A673 (cell line): ENCODE measurements around the gene KRTAP10-8. TPM values are rescaled to one million over a fixed set of nuclear protein-coding genes. Genes with fewer than 3 reads are reported as not detected.

Experiments used
- BruUV-seq: library from RNA; stranded (reverse); fragments of 400-500 nt; replicated peaks from 2 replicates; lab custom pipeline; 2021; lab: Mats Ljungman, UMichigan
- CTCF ChIA-PET: fragments of 300-600 bp; sonication (Branson Sonifier 250); formaldehyde crosslinking; loops from one replicate; lab custom pipeline; 2022; ENCODE audit warnings: antibody characterized with exemption; lab: Charles Lee
- POLR2A ChIA-PET: fragments of 300-600 bp; sonication (Branson Sonifier 250); formaldehyde crosslinking; loops from one replicate; lab custom pipeline; 2022; ENCODE audit warnings: antibody characterized with exemption; ENCODE audit not compliant: low non-redundant PET; lab: Charles Lee
- DNase-seq: peaks from one replicate; pipeline ENCODE4 v3.0.0-alpha.2; 2015; ENCODE audit warnings: low spot score
- H3K27ac ChIP-seq: fragments of 200-600 bp; sonication (generic); 2 replicates; pipeline ENCODE4 v1.5.1; 2016; ENCODE audit warnings: mixed run types, low read depth, mild to moderate bottlenecking, mixed read lengths, antibody characterized with exemption, low read length; ENCODE audit not compliant: poor library complexity, severe bottlenecking
- H3K27me3 ChIP-seq: fragments of 200-600 bp; sonication (generic); replicated peaks from 2 replicates; pipeline ENCODE4 v1.6.1; 2017; ENCODE audit warnings: mixed run types, low read depth, mild to moderate bottlenecking, mixed read lengths, antibody characterized with exemption, low read length; ENCODE audit not compliant: insufficient read depth, poor library complexity
- H3K36me3 ChIP-seq: fragments of 200-600 bp; sonication (generic); 2 replicates; pipeline ENCODE4 v1.6.1; 2016; ENCODE audit warnings: mixed run types, mild to moderate bottlenecking, mixed read lengths, antibody characterized with exemption, low read length; ENCODE audit not compliant: insufficient read depth, poor library complexity, severe bottlenecking
- H3K4me1 ChIP-seq: fragments of 200-600 bp; sonication (generic); 2 replicates; pipeline ENCODE4 v1.6.1; 2017; ENCODE audit warnings: mixed run types, mild to moderate bottlenecking, mixed read lengths, antibody characterized with exemption, low read length; ENCODE audit not compliant: insufficient read depth, poor library complexity, severe bottlenecking
- H3K4me3 ChIP-seq: fragments of 200-600 bp; sonication (generic); 2 replicates; pipeline ENCODE4 v1.5.1; 2016; ENCODE audit warnings: low read depth, mixed run types, mild to moderate bottlenecking, mixed read lengths, low read length; ENCODE audit not compliant: poor library complexity, severe bottlenecking
- H3K9me3 ChIP-seq: fragments of 200-600 bp; sonication (generic); 2 replicates; pipeline ENCODE4 v1.6.1; 2016; ENCODE audit warnings: mixed run types, low read depth, mild to moderate bottlenecking, mixed read lengths, antibody characterized with exemption, low read length; ENCODE audit not compliant: poor library complexity, severe bottlenecking
- CTCF ChIP-seq: fragments of 300-800, 200-600 bp; sonication (generic); conservative IDR thresholded peaks from 2 replicates; pipeline ENCODE4 v1.5.1; 2017; ENCODE audit warnings: low read depth, mild to moderate bottlenecking, antibody characterized with exemption, low read length, moderate library complexity, mixed read lengths
- EZH2 ChIP-seq: fragments of 200-600 bp; sonication (generic); IDR thresholded peaks from 2 replicates; pipeline ENCODE4 v1.6.1; 2017; ENCODE audit warnings: borderline replicate concordance, low read depth, mild to moderate bottlenecking, mixed read lengths, antibody characterized with exemption, low read length; ENCODE audit not compliant: poor library complexity, severe bottlenecking
- intact Hi-C: fragments of 100-400 bp; cut with micrococcal nuclease; formaldehyde crosslinking; loops from one replicate; pipeline ENCODE4 v1.10.0; 2022; ENCODE audit not compliant: unreplicated experiment
- total RNA-seq: library from RNA; stranded (reverse); gene quantifications from 2 replicates; pipeline ENCODE4 v1.2.3, GENCODE V29; 2021

The KRTAP10-8 gene
- total RNA-seq, 1 experiment from 2014 or later = not detected

GRCh38 chr21:44574457-44575306 lies 37.2 kb upstream of the KRTAP10-8 start:
- intact Hi-C loops = no loop called here
- no peaks in the 10 kb centered on the region for H3K9me3 ChIP-seq
- BruUV-seq = no TSS peak
- H3K27ac ChIP-seq = no peak overlapping the region
- CTCF ChIA-PET = interaction anchor here (0.6 kb wide), 1 partner anchor 179 kb away, joined by 4 read pairs; no protein-coding TSS in a partner anchor
- POLR2A ChIA-PET = no interaction called here
- H3K4me3 ChIP-seq = no peak overlapping the region
- no peaks in the 10 kb centered on the region for H3K4me1 ChIP-seq
- H3K36me3 ChIP-seq = no peaks in the 10 kb centered on the region
- no peaks in the 10 kb centered on the region for H3K27me3 ChIP-seq
- TF ChIP-seq EZH2 (no peak), CTCF (no peak)
- peak; percentile 38 for DNase-seq

DNA sequence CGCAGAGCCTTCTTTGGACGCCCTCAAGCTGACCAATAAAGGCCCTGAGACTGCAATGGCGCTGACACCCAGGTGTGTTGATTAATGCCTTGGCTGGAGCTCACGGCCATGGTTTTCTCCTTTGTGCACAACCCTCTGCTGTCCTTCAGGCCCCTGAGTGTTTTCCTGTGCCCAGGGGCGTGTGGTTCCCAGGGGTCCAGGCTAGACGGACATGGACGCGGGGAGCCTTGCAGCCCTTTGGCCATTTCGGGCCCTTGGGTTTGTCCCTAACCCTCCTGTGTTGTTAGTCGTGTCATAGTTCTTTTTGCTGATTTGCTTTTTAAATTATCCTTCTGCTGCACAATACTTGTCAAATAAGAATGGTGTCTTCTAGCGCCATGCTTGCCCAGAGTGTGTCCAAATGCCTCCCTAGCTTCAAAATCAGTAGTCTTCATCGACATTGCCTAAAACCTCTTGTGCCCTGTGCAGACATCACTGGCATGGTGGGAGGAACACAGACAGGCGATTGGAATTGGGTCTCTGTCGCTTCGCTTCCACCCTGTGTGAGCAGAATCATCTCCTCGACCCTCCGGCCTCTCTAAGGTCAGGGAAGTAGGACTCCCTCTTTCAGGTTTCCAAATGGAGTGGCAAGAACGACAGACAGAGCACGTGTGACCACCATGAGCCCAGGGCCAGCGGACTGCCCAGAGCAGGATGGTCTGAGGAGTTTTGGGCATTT lies 36.4 kb upstream of the KRTAP10-8 start:
- CTCF ChIA-PET = no interaction called here
- intact Hi-C loops = no loop called here
- Histone ChIP-seq H3K4me1 (no peaks in the 10 kb centered on the region), H3K9me3 (no peaks in the 10 kb centered on the region), H3K4me3 (no peak overlapping the region), H3K36me3 (no peaks in the 10 kb centered on the region), H3K27me3 (no peaks in the 10 kb centered on the region), H3K27ac (no peak overlapping the region)
- POLR2A ChIA-PET = no interaction called here
- TF ChIP-seq EZH2 = no peak
- no peak for TF ChIP-seq CTCF
- DNase-seq = no peak
- BruUV-seq = no TSS peak

DNA sequence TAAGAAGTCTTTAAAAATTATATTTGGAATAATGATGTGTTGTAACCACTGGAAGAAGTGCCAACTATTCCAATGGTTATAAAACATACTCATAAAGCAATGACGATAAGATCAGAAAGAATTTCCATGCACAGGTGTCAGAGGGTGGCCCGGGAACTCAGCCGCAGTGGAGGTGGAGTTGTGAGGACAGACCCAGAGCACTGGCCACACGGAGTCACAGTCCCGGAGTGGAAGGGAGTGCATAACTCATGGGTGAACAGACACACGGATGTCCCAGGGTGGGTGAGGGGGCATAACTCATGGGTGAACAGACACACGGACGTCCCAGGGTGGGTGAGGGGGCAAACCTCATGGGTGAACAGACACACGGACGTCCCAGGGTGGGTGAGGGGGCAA lies 35.9 kb upstream of the KRTAP10-8 start:
- CTCF ChIA-PET = no interaction called here
- POLR2A ChIA-PET = no interaction called here
- Histone ChIP-seq H3K36me3 (no peaks in the 10 kb centered on the region), H3K4me1 (no peaks in the 10 kb centered on the region), H3K9me3 (peaks cover 1% of the 10 kb centered on the region), H3K27me3 (no peaks in the 10 kb centered on the region), H3K27ac (no peak overlapping the region), H3K4me3 (no peak overlapping the region)
- no peak for TF ChIP-seq CTCF
- no peak for TF ChIP-seq EZH2
- DNase-seq = no peak
- no TSS peak for BruUV-seq
- intact Hi-C loops = no loop called here
